Activated naive CD4-positive, alpha-beta T cell treated with anti-CD3 and anti-CD28 coated beads, Interleukin-2, amount 50 U/mL, for 72 hours (primary cell): ENCODE results near the gene MSANTD1. TPM values are rescaled to one million over a fixed set of nuclear protein-coding genes. Genes with fewer than 3 reads are reported as not detected.

Source experiments
- ATAC-seq, 2 donors: fragments of 150-1000 bp; cut with Tn5 transposase; 2 replicates each; pipeline ENCODE4 v1.10.0; 2021; ENCODE audit warnings: mild to moderate bottlenecking in 2 of 2, moderate library complexity in 2 of 2
- DNase-seq, 2 donors: peaks; one replicate each; pipeline ENCODE4 v3.0.0; 2021 to 2022; ENCODE audit warnings: low spot score in 2 of 2
- H3K27ac Mint-ChIP-seq, 2 donors: one replicate each; pipeline ENCODE4 v1.8.0; 2022; ENCODE audit warnings: mild to moderate bottlenecking in 2 of 2, mixed read lengths in 2 of 2
- H3K36me3 Mint-ChIP-seq, 2 donors: one replicate each; pipeline ENCODE4 v1.8.0; 2022; ENCODE audit warnings: mixed read lengths in 2 of 2
- H3K9me3 Mint-ChIP-seq, 2 donors: one replicate each; pipeline ENCODE4 v1.8.0; 2022; ENCODE audit warnings: mixed read lengths in 2 of 2
- total RNA-seq, 2 donors: library from RNA; stranded (reverse); gene quantifications; one replicate each; pipeline ENCODE4 v1.2.3, GENCODE V29; 2022

MSANTD1 gene
- 1 to 10 TPM in 1 of 2 donors, under 1 TPM in 1; 0.48 to 1.6 TPM for total RNA-seq

DNA sequence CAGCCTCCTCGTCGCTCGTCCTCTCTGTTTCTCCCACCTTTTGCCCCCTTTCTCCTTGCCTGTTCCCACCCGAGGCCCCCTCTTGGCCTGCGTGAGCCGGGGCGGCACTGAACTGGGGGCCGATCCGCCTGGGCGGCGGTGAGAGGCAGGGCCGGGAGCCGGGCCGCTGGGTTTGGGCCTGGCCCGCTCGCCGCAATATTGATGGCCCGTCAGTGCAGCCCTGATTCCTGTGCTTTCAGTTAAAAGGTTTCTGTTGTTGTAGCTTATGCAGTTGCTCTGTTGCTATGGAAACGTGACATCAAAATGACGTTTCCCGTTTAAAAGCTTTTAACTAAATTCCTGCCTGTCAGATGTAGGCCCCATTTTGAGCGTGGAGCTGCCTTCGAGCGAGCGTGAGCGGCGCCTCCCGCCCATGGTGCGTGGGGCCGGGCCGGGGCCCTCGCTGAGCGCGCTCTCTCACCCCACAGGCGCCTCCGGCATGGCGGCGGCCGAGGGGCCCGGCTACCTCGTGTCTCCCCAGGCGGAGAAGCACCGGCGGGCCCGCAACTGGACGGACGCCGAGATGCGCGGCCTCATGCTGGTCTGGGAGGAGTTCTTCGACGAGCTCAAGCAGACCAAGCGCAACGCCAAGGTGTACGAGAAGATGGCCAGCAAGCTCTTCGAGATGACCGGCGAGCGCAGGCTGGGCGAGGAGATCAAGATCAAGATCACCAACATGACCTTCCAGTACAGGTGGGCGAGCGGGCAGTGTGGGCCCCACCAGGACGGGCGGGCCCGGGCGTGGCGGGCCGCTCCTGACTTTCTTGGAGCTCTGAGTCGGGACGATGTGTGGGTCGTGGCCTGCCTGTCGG, at the start of gene MSANTD1:
TSS of gene MSANTD1 (plus strand) at position 349 of the 851 bp plus-strand sequence. CDS start at position 413, 64 bp downstream.
- no peak for ATAC-seq
- Mint-ChIP-seq H3K27ac (peak within 1 kb of the TSS in 1 of 2 donors; percentile 73), H3K9me3 (no peaks in the 10 kb centered on the region), H3K36me3 (no peaks in the 10 kb centered on the region)
- DNase-seq, result no peak

DNA sequence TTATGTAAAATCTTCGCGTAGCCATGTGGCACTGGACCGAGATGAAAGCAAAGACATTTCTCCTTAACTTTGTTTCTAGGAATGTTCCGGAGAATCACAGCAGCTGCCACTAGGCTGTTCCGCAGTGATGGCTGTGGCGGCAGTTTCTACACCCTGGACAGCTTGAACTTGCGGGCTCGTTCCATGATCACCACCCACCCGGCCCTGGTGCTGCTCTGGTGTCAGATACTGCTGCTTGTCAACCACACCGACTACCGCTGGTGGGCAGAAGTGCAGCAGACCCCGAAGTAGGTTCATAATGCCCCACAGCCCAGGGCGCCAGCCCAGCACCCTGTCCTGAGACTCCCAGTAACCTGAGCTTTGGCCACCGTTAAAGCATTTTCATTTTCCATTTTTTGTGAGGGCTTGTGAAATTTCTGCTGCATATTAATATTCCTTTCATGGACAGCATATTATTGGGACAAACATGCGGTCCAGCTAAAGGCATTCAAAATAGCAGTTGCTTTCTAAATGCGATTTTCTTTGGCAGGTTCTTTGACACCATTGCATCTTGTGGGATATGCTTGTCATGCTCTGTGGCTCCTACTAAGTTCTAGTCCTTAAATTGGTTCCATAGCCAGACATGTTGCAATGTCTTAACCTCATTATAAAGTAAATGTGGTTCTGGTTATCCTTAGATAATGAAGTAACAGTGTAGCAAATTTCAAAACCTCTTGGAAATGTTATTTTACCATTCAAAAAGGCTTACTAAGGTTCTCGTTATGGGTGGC, 49.1 kb upstream of the MSANTD1 start:
- H3K27ac Mint-ChIP-seq, result no peak overlapping the region
- DNase-seq (no peak), ATAC-seq (no peak)
- no peaks in the 10 kb centered on the region for H3K9me3 Mint-ChIP-seq
- peaks cover 10 to 15% of the 10 kb centered on the region in 2 donors for H3K36me3 Mint-ChIP-seq

DNA sequence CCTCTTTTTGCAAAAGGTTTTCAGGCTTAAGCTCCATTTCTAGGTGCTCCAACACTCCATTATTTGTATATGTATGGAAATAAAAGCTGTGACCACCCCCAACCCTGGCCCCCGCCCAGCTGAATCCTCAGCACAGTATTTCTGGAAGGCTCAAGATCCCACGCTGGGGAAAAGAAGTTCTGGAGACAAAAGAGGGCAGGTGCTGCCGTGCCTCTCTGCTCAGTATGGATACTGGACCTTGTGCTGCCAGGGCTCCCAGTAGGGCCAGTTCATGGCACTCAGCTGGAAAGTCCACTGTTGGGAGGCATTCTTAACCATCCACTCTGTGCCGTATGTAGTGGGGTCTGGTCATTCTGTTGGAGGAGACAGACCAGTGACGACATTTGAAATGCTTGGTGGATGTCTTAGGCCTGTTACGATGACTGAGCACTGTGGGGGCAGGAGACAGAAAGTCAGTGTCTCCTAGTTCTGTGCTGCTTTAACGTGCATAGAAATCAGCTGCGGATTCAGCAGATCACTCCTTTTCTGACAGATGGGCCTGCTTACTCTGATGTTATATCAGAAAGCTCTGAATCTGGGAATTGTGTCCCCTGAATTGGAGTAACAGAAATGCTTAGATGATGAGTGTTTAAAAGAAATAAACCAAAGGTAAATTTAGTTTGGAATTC, 48.4 kb upstream of the MSANTD1 start:
- H3K36me3 Mint-ChIP-seq, result peaks cover 10% of the 10 kb centered on the region in 2 donors
- peak overlapping the region in 1 of 2 donors; percentile 72 for H3K27ac Mint-ChIP-seq
- no peak for DNase-seq
- no peak for ATAC-seq
- no peaks in the 10 kb centered on the region for H3K9me3 Mint-ChIP-seq

DNA sequence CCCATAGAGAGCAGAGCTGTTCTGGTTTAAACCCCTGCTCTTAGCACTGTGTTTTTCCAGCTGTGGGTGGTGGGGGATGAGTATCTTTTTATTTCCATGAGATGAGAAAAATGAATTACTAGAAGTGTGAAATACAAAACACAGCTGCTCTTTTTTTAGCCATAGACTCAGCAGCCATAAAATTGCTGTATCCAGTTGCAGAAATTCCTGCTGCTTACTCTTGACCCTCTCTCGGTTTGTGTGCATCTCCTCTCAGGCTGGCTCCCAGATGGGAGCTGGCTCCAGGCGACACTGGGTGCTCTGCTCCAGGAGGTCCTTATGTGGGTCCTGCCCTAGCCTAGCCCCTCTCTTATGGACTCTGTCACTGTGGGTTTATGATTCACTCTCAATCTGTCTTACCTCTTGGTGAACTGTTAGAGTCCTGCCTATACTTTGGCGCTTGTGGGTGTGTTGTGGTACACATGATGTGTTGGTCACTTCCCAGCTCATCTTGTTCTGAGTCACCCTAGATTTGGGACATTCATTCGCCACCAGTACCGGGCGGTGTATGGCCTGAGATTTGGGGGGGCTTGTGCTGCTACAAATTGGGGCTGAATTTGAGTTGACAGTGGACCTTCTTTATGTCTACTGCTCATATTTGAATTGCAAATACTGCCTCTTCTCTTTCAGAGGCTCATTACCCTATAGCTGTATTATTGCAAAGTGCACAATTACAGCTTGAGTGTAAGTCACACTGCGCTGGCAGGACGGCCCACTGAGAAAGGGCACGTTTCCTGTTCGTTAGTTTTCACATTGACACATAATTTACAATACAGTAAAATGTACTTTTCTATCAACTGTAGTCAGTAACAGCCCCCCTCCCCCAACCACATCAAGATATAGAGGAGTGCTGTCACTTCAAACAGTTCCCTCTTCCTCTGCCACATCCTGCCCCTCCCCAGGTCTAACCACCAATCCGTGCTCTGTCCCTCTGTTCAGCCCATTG, 46.9 kb upstream of the MSANTD1 start:
- ATAC-seq (peak; percentile 86 to 87), DNase-seq (peak; percentile 62 to 69)
- Mint-ChIP-seq H3K36me3 (peaks cover 13 to 18% of the 10 kb centered on the region in 2 donors), H3K27ac (peak overlapping the region; percentile 89), H3K9me3 (no peaks in the 10 kb centered on the region)

DNA sequence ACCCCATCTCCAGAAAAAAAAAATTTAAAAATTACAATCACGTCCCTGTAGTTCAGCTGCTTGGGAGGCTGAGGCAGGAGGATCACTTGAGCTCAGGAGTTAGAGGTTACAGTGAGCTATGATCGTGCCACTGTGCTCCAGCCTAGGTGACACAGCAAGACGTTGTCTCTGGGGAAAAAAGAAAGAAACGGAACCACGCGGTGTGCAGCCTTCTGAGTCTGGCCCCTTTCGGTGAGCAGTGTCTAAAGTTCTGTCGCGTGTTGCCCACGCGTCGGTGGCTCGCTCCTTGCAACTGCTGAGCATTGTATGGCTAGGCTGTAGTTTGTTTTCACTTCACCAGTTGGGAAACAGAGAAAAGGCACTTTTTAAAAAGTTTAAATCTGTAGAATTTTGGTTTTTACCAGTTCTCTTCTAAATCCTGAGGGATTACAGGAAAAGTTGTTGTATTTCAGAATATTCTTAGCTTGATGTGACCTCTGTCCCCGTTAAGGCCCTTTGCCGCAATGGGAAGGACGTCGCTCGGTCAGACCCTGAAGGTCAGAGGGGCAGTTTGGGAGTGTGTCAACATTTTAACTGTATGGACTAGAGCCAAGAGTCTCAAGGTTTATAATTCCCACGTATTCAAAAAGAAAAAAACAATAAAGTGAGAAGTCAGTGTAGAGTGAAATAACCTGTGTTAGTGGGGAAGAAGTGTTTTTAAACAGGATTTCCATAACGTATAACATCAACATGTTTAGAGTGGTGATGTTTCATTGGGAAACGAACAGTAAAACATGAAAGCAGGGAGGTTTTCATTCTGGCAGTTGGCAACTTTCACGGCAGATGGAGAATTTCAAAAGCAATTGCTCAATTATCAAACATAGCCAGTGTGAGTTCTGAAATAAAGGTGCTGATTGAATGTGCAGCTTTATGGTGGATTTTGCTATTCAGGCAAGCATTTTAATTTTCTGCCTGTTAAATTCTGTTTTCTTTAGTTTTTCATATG, 45.8 kb upstream of the MSANTD1 start:
- Mint-ChIP-seq H3K9me3 (no peaks in the 10 kb centered on the region), H3K36me3 (peaks cover 17 to 21% of the 10 kb centered on the region in 2 donors), H3K27ac (peak overlapping the region; percentile 89)
- peak; percentile 31 to 43 for ATAC-seq
- DNase-seq, result peak in 1 of 2 donors; percentile 26

DNA sequence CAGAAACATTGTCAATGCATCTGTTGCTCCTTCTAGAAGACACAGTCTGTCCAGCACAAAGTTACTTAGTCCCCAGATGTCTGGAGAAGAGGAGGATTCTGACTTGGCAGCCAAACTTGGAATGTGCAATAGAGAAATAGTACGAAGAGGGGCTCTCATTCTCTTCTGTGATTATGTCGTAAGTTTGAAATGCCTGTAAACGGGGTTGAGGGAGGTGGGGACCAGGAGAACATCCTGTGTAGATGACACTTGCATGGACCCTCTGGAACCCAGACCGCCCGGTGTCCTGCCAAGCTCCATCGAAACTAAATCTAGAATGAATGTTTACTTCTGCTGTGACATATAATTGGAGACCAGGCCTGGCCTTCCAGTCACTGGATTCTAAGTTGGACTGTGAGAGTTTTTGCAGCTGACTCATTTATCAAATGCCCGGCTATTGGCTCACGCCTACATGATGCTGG, 45.0 kb upstream of the MSANTD1 start:
- no peaks in the 10 kb centered on the region for H3K9me3 Mint-ChIP-seq
- DNase-seq (no peak), ATAC-seq (no peak)
- peaks cover 17 to 21% of the 10 kb centered on the region in 2 donors for H3K36me3 Mint-ChIP-seq
- no peak overlapping the region for H3K27ac Mint-ChIP-seq

DNA sequence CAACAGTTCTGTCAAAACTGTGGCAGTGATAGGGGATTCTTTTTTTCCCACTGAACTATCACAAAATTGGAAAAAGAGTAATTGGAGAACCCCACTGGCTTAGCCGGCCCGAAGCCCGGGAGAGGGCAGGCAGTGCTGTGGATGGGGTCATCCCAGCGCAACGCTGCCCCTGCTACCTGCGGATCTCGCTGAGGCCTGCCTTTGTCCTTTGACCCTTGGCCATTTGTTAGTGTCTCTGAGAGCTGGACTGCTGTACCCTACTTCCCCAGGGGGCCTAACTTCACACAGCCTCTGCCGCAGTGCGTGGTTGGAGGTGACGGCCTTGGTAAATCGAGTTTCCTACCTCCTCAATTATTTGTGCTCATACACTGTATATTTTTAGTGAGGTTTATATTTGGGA, 43.0 kb upstream of the MSANTD1 start:
- no peak for ATAC-seq
- H3K9me3 Mint-ChIP-seq, result no peaks in the 10 kb centered on the region
- peaks cover 17 to 21% of the 10 kb centered on the region in 2 donors for H3K36me3 Mint-ChIP-seq
- H3K27ac Mint-ChIP-seq, result no peak overlapping the region
- no peak for DNase-seq

DNA sequence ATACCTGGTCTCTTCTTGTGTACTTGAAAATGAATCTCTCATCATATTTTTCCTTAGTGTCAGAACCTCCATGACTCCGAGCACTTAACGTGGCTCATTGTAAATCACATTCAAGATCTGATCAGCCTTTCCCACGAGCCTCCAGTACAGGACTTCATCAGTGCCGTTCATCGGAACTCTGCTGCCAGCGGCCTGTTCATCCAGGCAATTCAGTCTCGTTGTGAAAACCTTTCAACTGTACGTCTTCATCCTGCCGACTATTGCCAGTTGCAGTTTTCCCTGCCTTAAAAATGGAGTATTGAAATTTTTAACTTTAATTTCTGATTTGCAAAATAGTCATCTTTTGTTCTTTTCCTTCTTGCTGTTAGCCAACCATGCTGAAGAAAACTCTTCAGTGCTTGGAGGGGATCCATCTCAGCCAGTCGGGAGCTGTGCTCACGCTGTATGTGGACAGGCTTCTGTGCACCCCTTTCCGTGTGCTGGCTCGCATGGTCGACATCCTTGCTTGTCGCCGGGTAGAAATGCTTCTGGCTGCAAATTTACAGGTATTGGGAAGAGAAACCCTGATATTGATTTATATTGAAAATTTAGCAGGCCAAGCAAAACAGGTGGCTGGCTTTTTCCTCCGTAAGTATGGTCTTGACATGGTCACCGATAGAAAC, 42.4 kb upstream of the MSANTD1 start:
- no peak overlapping the region for H3K27ac Mint-ChIP-seq
- ATAC-seq (no peak), DNase-seq (no peak)
- peaks cover 17 to 21% of the 10 kb centered on the region in 2 donors for H3K36me3 Mint-ChIP-seq
- no peaks in the 10 kb centered on the region for H3K9me3 Mint-ChIP-seq

DNA sequence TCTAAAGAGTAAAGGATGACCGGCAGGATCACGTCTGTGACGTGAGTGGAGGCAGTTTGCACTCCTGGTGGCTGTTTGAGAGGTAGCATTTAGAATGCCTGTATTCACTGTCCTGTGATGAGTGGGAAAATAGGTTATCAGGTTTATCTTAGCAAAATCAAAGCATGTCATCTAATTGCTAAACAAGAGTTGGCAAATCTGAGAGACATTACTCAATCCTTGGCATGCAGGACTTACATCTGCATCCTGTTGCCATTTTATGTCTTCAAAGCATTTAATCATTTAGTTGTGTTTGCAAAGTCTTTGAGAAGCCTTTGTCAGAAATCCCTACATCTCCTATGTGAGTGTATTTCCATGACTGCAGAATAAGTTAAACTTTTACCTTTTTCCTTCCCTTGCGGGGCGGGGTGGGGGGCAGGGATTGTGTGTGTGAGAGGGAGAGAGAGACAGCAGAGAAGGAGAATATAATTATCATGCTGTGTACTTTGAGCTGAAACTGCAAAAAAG, 41.4 kb upstream of the MSANTD1 start:
- ATAC-seq (no peak), DNase-seq (no peak)
- Mint-ChIP-seq H3K9me3 (no peaks in the 10 kb centered on the region), H3K36me3 (peaks cover 16 to 24% of the 10 kb centered on the region in 2 donors), H3K27ac (no peak overlapping the region)

DNA sequence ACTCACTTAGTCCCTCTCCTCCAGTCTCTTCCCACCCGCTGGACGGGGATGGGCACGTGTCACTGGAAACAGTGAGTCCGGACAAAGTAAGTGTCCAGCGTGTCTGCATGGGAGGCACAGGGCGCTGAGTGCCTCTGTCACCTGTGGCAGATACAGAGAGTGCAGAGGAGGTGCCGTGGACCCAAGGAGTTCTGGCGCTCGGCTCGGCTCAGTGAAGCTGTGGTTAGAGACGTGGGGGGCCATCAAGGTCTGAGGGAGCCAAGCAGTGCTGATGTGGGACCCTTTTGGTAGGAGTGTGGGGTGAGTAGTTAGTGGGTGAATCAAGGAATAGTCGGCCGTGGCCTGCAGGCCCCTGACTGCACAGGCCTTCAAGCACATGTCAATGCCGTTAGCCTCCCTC, 40.1 kb upstream of the MSANTD1 start:
- Mint-ChIP-seq H3K27ac (peak overlapping the region in 1 of 2 donors; percentile 44), H3K9me3 (no peaks in the 10 kb centered on the region), H3K36me3 (peaks cover 7 to 16% of the 10 kb centered on the region in 2 donors)
- DNase-seq (peak in 1 of 2 donors; percentile 31), ATAC-seq (no peak)

DNA sequence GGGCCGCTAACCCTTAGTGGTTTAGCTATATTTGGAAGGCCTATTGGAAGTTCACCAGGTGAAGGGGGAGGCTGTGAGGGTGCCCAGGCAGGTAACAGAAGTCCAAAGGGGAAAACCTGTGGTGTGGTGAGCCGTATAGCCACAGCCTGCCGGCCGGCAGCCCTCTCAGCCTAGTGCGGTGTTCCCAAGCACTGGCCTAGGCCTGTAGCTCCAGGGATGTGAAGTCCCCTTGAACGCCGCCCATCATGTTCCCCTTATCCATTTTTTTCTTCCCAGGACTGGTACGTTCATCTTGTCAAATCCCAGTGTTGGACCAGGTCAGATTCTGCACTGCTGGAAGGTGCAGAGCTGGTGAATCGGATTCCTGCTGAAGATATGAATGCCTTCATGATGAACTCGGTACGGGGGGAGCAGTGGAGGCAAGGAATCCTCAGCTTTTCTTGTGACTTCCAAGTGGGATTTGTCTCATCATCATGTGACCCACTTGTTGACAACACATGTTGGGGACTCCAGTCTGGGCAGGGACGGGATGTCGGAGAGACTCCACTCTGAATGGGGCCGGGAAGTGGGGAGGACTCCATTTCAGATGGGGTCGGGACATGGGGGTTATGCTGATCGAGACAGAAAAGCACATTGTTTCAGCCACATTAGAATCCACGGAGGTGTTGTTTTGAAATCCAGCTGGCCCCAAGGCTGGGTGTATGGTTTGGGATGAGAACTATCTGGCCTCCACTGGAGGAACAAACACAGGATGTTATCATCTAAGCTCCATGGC, 39.2 kb upstream of the MSANTD1 start:
- Mint-ChIP-seq H3K27ac (no peak overlapping the region), H3K36me3 (peaks cover 7 to 18% of the 10 kb centered on the region in 2 donors), H3K9me3 (no peaks in the 10 kb centered on the region)
- DNase-seq (peak in 1 of 2 donors; percentile 40), ATAC-seq (no peak)

DNA sequence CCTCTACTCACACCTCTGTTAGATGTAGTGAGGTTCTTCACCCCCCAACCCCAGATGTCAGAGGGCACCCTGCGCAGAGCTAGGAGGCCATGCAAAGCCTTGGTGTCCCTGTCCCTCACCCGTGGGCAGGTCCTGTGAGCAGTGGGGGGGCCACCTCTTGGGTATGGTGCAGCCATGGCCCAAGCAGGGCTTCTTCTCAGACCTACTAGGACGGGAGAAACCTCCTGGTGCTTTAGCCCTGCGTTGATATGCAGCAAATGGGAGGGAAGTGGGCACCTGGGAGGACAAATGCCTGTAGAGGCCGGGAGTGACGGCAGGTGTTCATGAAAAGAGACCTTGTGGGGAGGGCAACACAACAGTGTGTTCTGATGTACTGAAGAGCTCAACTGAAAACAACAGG, 38.5 kb upstream of the MSANTD1 start:
- DNase-seq (peak in 1 of 2 donors; percentile 14), ATAC-seq (no peak)
- Mint-ChIP-seq H3K27ac (no peak overlapping the region), H3K36me3 (peaks cover 7 to 22% of the 10 kb centered on the region in 2 donors), H3K9me3 (no peaks in the 10 kb centered on the region)

DNA sequence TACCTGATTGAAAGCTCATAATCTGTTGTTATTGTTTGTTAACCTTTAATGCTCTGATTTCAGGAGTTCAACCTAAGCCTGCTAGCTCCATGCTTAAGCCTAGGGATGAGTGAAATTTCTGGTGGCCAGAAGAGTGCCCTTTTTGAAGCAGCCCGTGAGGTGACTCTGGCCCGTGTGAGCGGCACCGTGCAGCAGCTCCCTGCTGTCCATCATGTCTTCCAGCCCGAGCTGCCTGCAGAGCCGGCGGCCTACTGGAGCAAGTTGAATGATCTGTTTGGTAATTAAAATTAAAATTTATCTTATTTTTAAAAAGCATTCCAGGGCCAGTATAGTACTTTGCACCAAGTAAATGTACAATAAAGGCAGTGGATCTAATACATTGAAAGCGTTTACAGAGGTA, 37.1 kb upstream of the MSANTD1 start:
- no peaks in the 10 kb centered on the region for H3K9me3 Mint-ChIP-seq
- ATAC-seq (no peak), DNase-seq (no peak)
- H3K27ac Mint-ChIP-seq, result no peak overlapping the region
- peaks cover 5 to 15% of the 10 kb centered on the region in 2 donors for H3K36me3 Mint-ChIP-seq
